Measurements from ENCODE around the gene CEP83.
"Not testable (repeated sequence)": the region's sequence is repeated elsewhere in the genome, so short reads cannot be mapped to it uniquely, and the experiment has no call there.

CEP83 gene

DNA sequence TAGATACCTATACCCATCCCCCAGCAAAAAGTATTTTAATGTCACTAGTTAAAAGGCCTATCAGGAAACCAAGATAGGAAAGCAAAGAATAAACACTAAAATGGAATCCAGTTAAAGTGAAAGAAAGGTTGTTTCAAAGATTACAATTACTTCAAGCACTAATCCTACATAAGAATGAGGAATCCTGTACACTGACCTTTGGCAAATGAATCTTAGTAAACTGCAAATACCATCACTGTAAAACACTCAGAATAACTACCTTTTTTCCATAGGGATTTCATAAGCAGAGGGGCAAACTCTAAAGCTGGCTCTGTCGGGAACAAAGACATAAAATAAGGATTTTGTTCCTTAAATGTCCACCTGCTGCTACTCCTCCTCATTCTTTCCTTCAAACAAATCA, 25.9 kb downstream of the CEP83 start:
- TF ChIP-seq CTCF (IDR thresholded peaks at IDR 0.05): no peak
- no peak for TF ChIP-seq ZFX (IDR thresholded peaks at IDR 0.05; ENCODE audit: borderline replicate concordance)

DNA sequence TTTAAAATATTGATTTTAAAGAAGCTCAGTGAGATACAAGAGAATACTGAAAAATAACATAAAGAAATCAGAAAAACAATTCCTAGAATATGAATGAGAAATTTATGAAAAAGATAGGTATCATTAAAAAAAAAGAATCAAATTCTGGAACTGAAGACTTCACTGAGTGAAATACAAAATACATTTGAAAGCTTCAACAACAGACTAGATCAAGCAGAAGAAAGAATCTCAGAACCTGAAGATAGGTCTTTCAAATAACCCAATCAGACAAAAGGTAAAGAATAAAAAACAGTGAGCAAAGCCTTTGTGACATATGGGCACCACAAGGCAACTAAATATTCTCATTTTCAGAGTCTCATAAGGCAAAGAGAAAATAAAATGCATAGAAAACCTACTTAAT, 29.4 kb downstream of the CEP83 start:
- TF ChIP-seq CTCF (IDR thresholded peaks at IDR 0.05) (no peak), ZFX (IDR thresholded peaks at IDR 0.05; ENCODE audit: borderline replicate concordance) (no peak)
- H3K27ac ChIP-seq: no peak overlapping the region

More for the DNA sequence above, 25.9 kb downstream of the CEP83 start:
- no peak overlapping the region for H3K27ac ChIP-seq

DNA sequence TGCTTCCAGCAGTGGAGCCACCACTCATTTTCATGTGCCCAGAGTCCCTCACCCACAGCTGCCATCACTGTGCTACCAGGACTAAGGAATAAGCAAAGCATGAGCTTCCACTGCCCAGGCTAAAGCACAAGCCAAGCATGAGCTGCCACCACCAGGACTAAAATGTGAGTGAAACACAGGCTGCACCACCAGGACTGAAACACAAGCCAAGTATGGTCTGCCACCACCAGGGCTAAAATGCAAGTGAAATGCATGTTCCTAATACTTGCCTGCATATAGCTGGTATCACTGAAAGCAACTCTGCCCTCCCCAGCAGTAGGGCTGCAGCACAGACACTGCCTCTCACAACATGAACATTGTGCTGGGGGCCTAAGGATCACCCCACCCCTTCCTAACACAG, 30.0 kb downstream of the CEP83 start:
- H3K27ac ChIP-seq: no peak overlapping the region
- TF ChIP-seq ZFX (IDR thresholded peaks at IDR 0.05; ENCODE audit: borderline replicate concordance) (no peak), CTCF (IDR thresholded peaks at IDR 0.05) (no peak)

- H3K27ac ChIP-seq: no peak overlapping the region
- TF ChIP-seq CTCF (IDR thresholded peaks at IDR 0.05): no peak
- no peak for TF ChIP-seq ZFX (IDR thresholded peaks at IDR 0.05; ENCODE audit: borderline replicate concordance)
These were observed 30.5 kb downstream of the CEP83 start for GRCh38 chr12:94429191-94429590.

- no peak for TF ChIP-seq ZFX (IDR thresholded peaks at IDR 0.05; ENCODE audit: borderline replicate concordance)
- TF ChIP-seq CTCF (IDR thresholded peaks at IDR 0.05): no peak
- no peak overlapping the region for H3K27ac ChIP-seq
These were observed 31.9 kb downstream of the CEP83 start for GRCh38 chr12:94427501-94428381.

GRCh38 chr12:94426049-94426448, 33.6 kb downstream of the CEP83 start:
- TF ChIP-seq CTCF (IDR thresholded peaks at IDR 0.05) (no peak), ZFX (IDR thresholded peaks at IDR 0.05; ENCODE audit: borderline replicate concordance) (no peak)
- H3K27ac ChIP-seq: no peak overlapping the region

DNA sequence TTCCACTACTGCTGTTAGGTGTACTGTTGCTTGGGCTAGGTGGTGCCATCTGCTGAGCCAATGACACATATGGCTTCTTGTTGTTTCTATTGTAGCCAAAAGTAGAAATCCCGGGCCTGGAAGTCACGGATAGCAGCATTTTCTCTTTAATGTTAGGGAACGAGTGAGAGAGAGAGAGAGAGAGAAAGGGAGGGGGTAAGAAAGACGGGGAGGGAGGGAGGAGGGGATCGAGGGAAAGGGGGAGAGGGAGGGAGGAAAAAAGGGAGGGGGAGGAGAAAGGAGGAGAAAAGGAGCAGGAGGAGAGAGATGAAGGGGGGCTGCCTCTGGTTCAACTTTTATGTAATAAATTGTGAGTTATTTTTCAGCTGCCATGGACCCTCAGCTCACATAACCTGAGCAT, 34.8 kb downstream of the CEP83 start:
- not testable (repeated sequence) for H3K27ac ChIP-seq
